Panc1 (cell line): Measurements from ENCODE around the gene NDRG2. TPM values are rescaled to one million over a fixed set of nuclear protein-coding genes. Genes with fewer than 3 reads are reported as not detected.

Source experiments
- ATAC-seq: fragments of 200-7000 bp; cut with Tn5 transposase; 2 replicates; pipeline ENCODE4 v1.9.1; 2020; ENCODE audit warnings: mild to moderate bottlenecking, moderate library complexity
- BruUV-seq: library from RNA; stranded (reverse); fragments of 400-500 nt; replicated peaks from 2 replicates; lab custom pipeline; 2021; lab: Mats Ljungman, UMichigan
- CTCF ChIA-PET: fragments of 300-600 bp; sonication (Branson Sonifier 250); formaldehyde crosslinking; loops from one replicate; lab custom pipeline; 2022; ENCODE audit warnings: antibody characterized with exemption; lab: Charles Lee
- POLR2A ChIA-PET: fragments of 300-600 bp; sonication (Branson Sonifier 250); formaldehyde crosslinking; loops from one replicate; lab custom pipeline; 2022; ENCODE audit warnings: antibody characterized with exemption; lab: Charles Lee
- DNase-seq: peaks from one replicate; pipeline ENCODE4 v3.0.0-alpha.2; 2010; ENCODE audit warnings: low read depth, low spot score
- H3K27ac ChIP-seq: 2 replicates; pipeline ENCODE4 v1.5.1; 2011; ENCODE audit warnings: mild to moderate bottlenecking, low read length, inconsistent platforms
- H3K27me3 ChIP-seq: fragments of 200-500 bp; sonication (Bioruptor generic); 2 replicates; pipeline ENCODE4 v1.6.0; 2014; ENCODE audit warnings: low read length, inconsistent platforms; ENCODE audit not compliant: control insufficient read depth, insufficient read depth
- H3K36me3 ChIP-seq: fragments of 200-500 bp; sonication (Bioruptor generic); 2 replicates; pipeline ENCODE4 v1.5.1; 2014; ENCODE audit warnings: inconsistent platforms, mild to moderate bottlenecking, low read length, moderate library complexity; ENCODE audit not compliant: control insufficient read depth, insufficient read depth
- H3K4me1 ChIP-seq: 2 replicates; pipeline ENCODE4 v1.5.1; 2011; ENCODE audit warnings: inconsistent platforms, mild to moderate bottlenecking, low read length, moderate library complexity; ENCODE audit not compliant: control insufficient read depth, insufficient read depth
- H3K4me3 ChIP-seq, 2 experiments: 2 replicates each; pipeline ENCODE4 v1.5.1; 2011 to 2012; ENCODE audit warnings: low read depth in 2 of 2, low read length in 2 of 2, mild to moderate bottlenecking in 2 of 2, inconsistent platforms in 1 of 2, moderate library complexity in 1 of 2
- H3K9me3 ChIP-seq: fragments of 200-500 bp; sonication (Bioruptor generic); 2 replicates; pipeline ENCODE4 v1.5.1; 2014; ENCODE audit warnings: low read depth, mild to moderate bottlenecking, inconsistent platforms, low read length, moderate library complexity; ENCODE audit not compliant: control insufficient read depth, insufficient read depth
- POLR2AphosphoS5 ChIP-seq: IDR thresholded peaks from 2 replicates; pipeline ENCODE4 v1.6.1; 2012; ENCODE audit warnings: mild to moderate bottlenecking, low read depth, low read length, moderate library complexity
- SIN3A ChIP-seq: IDR thresholded peaks from 2 replicates; pipeline ENCODE4 v1.6.1; 2012; ENCODE audit warnings: low read depth, mild to moderate bottlenecking, low read length, moderate library complexity, borderline replicate concordance; ENCODE audit not compliant: insufficient read depth
- TCF7L2 ChIP-seq: IDR thresholded peaks from 2 replicates; pipeline ENCODE4 v1.6.1; 2011; ENCODE audit warnings: mild to moderate bottlenecking, low read depth, low read length, inconsistent platforms
- in situ Hi-C: cut with HindIII; loops from 2 replicates; pipeline ENCODE4 v1.10.0; 2016; ENCODE audit warnings: low sequenced_read_pairs, low pct_unique_long_range_greater_than_20kb
- intact Hi-C: fragments of 100-400 bp; cut with micrococcal nuclease; formaldehyde crosslinking; loops from one replicate; pipeline ENCODE4 v1.10.0; 2022; ENCODE audit not compliant: unreplicated experiment
- total RNA-seq: library from RNA; stranded (reverse); gene quantifications from one replicate; pipeline ENCODE4 v1.2.1, GENCODE V29; 2021; ENCODE audit not compliant: unreplicated experiment
- TF ChIP-seq, protein P1 (sequence below), 2 experiments: IDR thresholded peaks; 2 replicates each; pipeline ENCODE4 v1.6.1; 2011 to 2012; ENCODE audit warnings: low read depth in 2 of 2, control low read depth in 1 of 2, low read length in 1 of 2, mild to moderate bottlenecking in 1 of 2, moderate library complexity in 1 of 2; ENCODE audit not compliant: insufficient read depth in 1 of 2
- TF ChIP-seq, protein P2 (sequence below): fragments of 450-650 bp; IDR thresholded peaks from 2 replicates; pipeline ENCODE4 v1.5.1; 2017; ENCODE audit warnings: mild to moderate bottlenecking

Gene NDRG2
- total RNA-seq, 1 experiment from 2014 or later: 1.6 TPM

DNA sequence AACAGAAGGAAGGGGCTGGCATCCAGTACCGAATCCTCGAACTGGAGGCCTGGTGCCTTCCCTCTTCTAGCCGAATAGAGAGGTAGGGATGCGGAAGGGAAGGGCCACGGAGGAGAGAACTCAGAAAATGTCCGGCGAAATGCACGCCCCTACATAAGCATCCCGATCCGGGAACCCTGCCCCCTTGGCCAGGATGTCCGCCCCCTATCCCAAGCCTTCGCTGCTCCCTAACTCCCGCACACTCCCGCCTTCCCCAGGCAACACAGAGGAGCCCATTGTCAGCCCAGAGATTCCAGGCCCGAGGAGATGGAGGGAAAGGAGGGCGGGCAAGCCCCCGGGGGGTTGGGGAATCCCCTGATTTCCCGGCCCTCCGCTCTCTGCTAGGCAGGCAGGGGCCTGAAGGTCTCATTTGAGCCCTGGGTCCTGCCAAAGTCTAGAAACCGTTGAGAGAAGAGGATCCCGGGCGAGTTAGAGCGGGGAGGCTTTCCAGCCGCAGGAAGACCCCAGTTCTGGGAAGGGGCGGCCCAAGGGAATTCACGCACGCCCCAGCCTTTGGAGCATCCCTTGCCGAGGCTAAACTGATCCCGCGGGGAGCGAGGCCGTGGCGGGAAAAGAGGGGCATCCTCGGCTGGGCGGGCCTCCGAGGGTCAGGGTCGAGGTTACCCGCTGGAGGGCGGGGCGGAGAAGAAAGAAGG is 44.7 kb upstream of the NDRG2 start:
- H3K4me1 ChIP-seq: peaks cover 7% of the 10 kb centered on the region
- no peaks in the 10 kb centered on the region for H3K36me3 ChIP-seq
- 0 out of 2 replicates have a peak, but pooled peaks cover 2% of the 10 kb centered on the region for H3K27me3 ChIP-seq
- in situ Hi-C loops: no loop called here
- intact Hi-C loops: loop anchor here (5.0 kb wide), 1 partner anchor 38 kb away; no protein-coding TSS in a partner anchor
- H3K9me3 ChIP-seq: no peaks in the 10 kb centered on the region
- ChIA-PET POLR2A (no interaction called here), CTCF (interaction anchor here (1.5 to 2.4 kb wide), 2 partner anchors 23 to 35 kb away, joined by 10 read pairs; no protein-coding TSS in a partner anchor)
- H3K4me3 ChIP-seq: peak overlapping the region; percentile 54 to 62
- DNase-seq: no peak
- BruUV-seq: no TSS peak
- peak; percentile 17 for ATAC-seq
- peak overlapping the region; percentile 61 for H3K27ac ChIP-seq
- TF ChIP-seq POLR2AphosphoS5 (no peak), SIN3A (no peak), TCF7L2 (no peak)
- TF ChIP-seq, protein P1, sequence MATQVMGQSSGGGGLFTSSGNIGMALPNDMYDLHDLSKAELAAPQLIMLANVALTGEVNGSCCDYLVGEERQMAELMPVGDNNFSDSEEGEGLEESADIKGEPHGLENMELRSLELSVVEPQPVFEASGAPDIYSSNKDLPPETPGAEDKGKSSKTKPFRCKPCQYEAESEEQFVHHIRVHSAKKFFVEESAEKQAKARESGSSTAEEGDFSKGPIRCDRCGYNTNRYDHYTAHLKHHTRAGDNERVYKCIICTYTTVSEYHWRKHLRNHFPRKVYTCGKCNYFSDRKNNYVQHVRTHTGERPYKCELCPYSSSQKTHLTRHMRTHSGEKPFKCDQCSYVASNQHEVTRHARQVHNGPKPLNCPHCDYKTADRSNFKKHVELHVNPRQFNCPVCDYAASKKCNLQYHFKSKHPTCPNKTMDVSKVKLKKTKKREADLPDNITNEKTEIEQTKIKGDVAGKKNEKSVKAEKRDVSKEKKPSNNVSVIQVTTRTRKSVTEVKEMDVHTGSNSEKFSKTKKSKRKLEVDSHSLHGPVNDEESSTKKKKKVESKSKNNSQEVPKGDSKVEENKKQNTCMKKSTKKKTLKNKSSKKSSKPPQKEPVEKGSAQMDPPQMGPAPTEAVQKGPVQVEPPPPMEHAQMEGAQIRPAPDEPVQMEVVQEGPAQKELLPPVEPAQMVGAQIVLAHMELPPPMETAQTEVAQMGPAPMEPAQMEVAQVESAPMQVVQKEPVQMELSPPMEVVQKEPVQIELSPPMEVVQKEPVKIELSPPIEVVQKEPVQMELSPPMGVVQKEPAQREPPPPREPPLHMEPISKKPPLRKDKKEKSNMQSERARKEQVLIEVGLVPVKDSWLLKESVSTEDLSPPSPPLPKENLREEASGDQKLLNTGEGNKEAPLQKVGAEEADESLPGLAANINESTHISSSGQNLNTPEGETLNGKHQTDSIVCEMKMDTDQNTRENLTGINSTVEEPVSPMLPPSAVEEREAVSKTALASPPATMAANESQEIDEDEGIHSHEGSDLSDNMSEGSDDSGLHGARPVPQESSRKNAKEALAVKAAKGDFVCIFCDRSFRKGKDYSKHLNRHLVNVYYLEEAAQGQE (IDR thresholded peaks at IDR 0.05; ENCODE audit: insufficient read depth in 1 of 2, low read depth in 2 of 2, low read length in 1 of 2): no peak
- TF ChIP-seq, protein P2, sequence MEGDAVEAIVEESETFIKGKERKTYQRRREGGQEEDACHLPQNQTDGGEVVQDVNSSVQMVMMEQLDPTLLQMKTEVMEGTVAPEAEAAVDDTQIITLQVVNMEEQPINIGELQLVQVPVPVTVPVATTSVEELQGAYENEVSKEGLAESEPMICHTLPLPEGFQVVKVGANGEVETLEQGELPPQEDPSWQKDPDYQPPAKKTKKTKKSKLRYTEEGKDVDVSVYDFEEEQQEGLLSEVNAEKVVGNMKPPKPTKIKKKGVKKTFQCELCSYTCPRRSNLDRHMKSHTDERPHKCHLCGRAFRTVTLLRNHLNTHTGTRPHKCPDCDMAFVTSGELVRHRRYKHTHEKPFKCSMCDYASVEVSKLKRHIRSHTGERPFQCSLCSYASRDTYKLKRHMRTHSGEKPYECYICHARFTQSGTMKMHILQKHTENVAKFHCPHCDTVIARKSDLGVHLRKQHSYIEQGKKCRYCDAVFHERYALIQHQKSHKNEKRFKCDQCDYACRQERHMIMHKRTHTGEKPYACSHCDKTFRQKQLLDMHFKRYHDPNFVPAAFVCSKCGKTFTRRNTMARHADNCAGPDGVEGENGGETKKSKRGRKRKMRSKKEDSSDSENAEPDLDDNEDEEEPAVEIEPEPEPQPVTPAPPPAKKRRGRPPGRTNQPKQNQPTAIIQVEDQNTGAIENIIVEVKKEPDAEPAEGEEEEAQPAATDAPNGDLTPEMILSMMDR: no peak

DNA sequence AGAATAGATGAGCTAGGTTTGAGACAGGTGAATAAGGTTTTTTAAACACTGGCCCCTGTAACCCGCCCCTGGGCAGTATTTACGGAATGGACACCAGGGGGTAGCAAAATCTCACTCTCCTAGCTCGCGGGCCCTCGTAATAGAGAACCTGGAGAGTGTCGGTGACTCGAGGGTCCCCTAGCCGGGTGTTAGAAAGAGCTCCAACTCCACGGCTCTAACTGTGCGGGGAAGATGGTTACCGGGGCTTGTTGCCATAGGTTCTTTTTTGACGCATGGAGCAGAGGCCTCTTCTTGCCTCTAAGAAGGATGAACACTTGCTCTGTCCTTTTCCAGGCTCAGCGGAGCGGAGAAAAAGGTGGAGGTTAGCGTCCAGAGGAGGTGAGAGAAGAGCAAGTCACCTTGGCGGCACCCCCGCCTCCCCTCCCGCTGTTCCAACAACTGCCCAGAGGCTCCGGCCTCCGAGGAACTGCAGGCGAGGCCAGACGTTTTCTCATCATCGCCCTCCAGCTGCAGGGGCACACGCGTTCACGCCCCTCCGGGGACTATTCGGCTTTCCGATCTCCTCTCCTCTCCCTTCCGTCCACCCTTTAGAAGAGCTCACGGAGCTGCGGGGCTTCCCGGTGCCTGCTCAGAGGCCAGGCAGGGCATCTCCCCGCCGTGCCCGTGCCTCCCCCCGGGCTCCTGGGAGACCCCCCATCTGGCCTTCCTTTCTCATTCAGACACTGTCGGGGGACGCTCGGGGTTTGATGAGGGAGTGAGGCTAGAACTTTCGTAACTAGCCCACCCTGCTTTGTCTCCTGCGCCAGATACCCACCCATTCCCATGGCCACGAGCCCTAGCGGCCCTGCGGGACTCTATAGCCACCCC is 43.9 kb upstream of the NDRG2 start:
- BruUV-seq: no TSS peak
- no peaks in the 10 kb centered on the region for H3K36me3 ChIP-seq
- TF ChIP-seq TCF7L2: no peak
- TF ChIP-seq, protein P2: peak; percentile 75
- ATAC-seq (peak; percentile 61), DNase-seq (no peak)
- H3K4me1 ChIP-seq: peaks cover 7% of the 10 kb centered on the region
- in situ Hi-C loops (no loop called here), intact Hi-C loops (loop anchor here (1.0 to 5.0 kb wide), 2 partner anchors 24 to 39 kb away; no protein-coding TSS in a partner anchor)
- ChIA-PET CTCF (interaction anchor here (0.6 to 1.9 kb wide), 7 partner anchors 14 to 54 kb away, joined by 3 to 10 read pairs (median 3); no protein-coding TSS in a partner anchor), POLR2A (no interaction called here)
- no peak overlapping the region for H3K27ac ChIP-seq
- peak overlapping the region; percentile 54 to 62; a peak in 3 of 4 replicates for H3K4me3 ChIP-seq
- 0 out of 2 replicates have a peak, but pooled peaks cover 2% of the 10 kb centered on the region for H3K27me3 ChIP-seq
- H3K9me3 ChIP-seq: no peaks in the 10 kb centered on the region
